ENCODE results near the gene PLXNC1.

PLXNC1 gene

GRCh38 chr12:94186278-94187241, 38.2 kb downstream of the PLXNC1 start:
- no peak overlapping the region for H3K9ac ChIP-seq (ENCODE audit: low read length)
- H3K4me3 ChIP-seq (ENCODE audit: low read depth in 1 of 2, low read length in 2 of 2), result peak overlapping the region in 1 of 2 donors; percentile 23
- H3K4me1 ChIP-seq (ENCODE audit: insufficient read depth, low read length), result no peaks in the 10 kb centered on the region
- no peak overlapping the region for H3K27ac ChIP-seq (ENCODE audit: low read depth, low read length)
- H3K27me3 ChIP-seq (ENCODE audit: control insufficient read depth in 1 of 2, insufficient read depth in 2 of 2, low read length in 2 of 2), result no peaks in the 10 kb centered on the region
- H3K36me3 ChIP-seq (ENCODE audit: insufficient read depth, low read length), result no peaks in the 10 kb centered on the region
- no peaks in the 10 kb centered on the region for H3K9me3 ChIP-seq (ENCODE audit: low read length)

GRCh38 chr12:94187361-94187760, 39.0 kb downstream of the PLXNC1 start:
- Histone ChIP-seq H3K9me3 (ENCODE audit: low read length) (no peaks in the 10 kb centered on the region), H3K4me1 (ENCODE audit: insufficient read depth, low read length) (no peaks in the 10 kb centered on the region), H3K9ac (ENCODE audit: low read length) (no peak overlapping the region), H3K27me3 (ENCODE audit: control insufficient read depth in 1 of 2, insufficient read depth in 2 of 2, low read length in 2 of 2) (no peaks in the 10 kb centered on the region), H3K27ac (ENCODE audit: low read depth, low read length) (no peak overlapping the region), H3K4me3 (ENCODE audit: low read depth in 1 of 2, low read length in 2 of 2) (no peak overlapping the region), H3K36me3 (ENCODE audit: insufficient read depth, low read length) (no peaks in the 10 kb centered on the region)

- no peaks in the 10 kb centered on the region for H3K27me3 ChIP-seq (ENCODE audit: control insufficient read depth in 1 of 2, insufficient read depth in 2 of 2, low read length in 2 of 2)
- no peaks in the 10 kb centered on the region for H3K36me3 ChIP-seq (ENCODE audit: insufficient read depth, low read length)
- H3K9ac ChIP-seq (ENCODE audit: low read length), result no peak overlapping the region
- no peak overlapping the region for H3K4me3 ChIP-seq (ENCODE audit: low read depth in 1 of 2, low read length in 2 of 2)
- no peaks in the 10 kb centered on the region for H3K4me1 ChIP-seq (ENCODE audit: insufficient read depth, low read length)
- no peaks in the 10 kb centered on the region for H3K9me3 ChIP-seq (ENCODE audit: low read length)
- no peak overlapping the region for H3K27ac ChIP-seq (ENCODE audit: low read depth, low read length)
Measured at GRCh38 chr12:94190623-94191022, 42.2 kb downstream of the PLXNC1 start.

GRCh38 chr12:94191023-94191422, 42.6 kb downstream of the PLXNC1 start:
- no peaks in the 10 kb centered on the region for H3K36me3 ChIP-seq (ENCODE audit: insufficient read depth, low read length)
- H3K9ac ChIP-seq (ENCODE audit: low read length), result no peak overlapping the region
- H3K4me3 ChIP-seq (ENCODE audit: low read depth in 1 of 2, low read length in 2 of 2), result no peak overlapping the region
- H3K9me3 ChIP-seq (ENCODE audit: low read length), result no peaks in the 10 kb centered on the region
- no peaks in the 10 kb centered on the region for H3K27me3 ChIP-seq (ENCODE audit: control insufficient read depth in 1 of 2, insufficient read depth in 2 of 2, low read length in 2 of 2)
- H3K27ac ChIP-seq (ENCODE audit: low read depth, low read length), result no peak overlapping the region
- no peaks in the 10 kb centered on the region for H3K4me1 ChIP-seq (ENCODE audit: insufficient read depth, low read length)

GRCh38 chr12:94191811-94192210, 43.4 kb downstream of the PLXNC1 start:
- Histone ChIP-seq H3K27ac (ENCODE audit: low read depth, low read length) (no peak overlapping the region), H3K9me3 (ENCODE audit: low read length) (no peaks in the 10 kb centered on the region), H3K4me1 (ENCODE audit: insufficient read depth, low read length) (no peaks in the 10 kb centered on the region), H3K9ac (ENCODE audit: low read length) (no peak overlapping the region), H3K4me3 (ENCODE audit: low read depth in 1 of 2, low read length in 2 of 2) (no peak overlapping the region), H3K27me3 (ENCODE audit: control insufficient read depth in 1 of 2, insufficient read depth in 2 of 2, low read length in 2 of 2) (no peaks in the 10 kb centered on the region), H3K36me3 (ENCODE audit: insufficient read depth, low read length) (no peaks in the 10 kb centered on the region)

GRCh38 chr12:94192506-94192905, 44.1 kb downstream of the PLXNC1 start:
- Histone ChIP-seq H3K4me1 (ENCODE audit: insufficient read depth, low read length) (no peaks in the 10 kb centered on the region), H3K36me3 (ENCODE audit: insufficient read depth, low read length) (no peaks in the 10 kb centered on the region), H3K9ac (ENCODE audit: low read length) (no peak overlapping the region), H3K27ac (ENCODE audit: low read depth, low read length) (no peak overlapping the region), H3K4me3 (ENCODE audit: low read depth in 1 of 2, low read length in 2 of 2) (no peak overlapping the region), H3K9me3 (ENCODE audit: low read length) (no peaks in the 10 kb centered on the region), H3K27me3 (ENCODE audit: control insufficient read depth in 1 of 2, insufficient read depth in 2 of 2, low read length in 2 of 2) (no peaks in the 10 kb centered on the region)

- H3K27me3 ChIP-seq (ENCODE audit: control insufficient read depth in 1 of 2, insufficient read depth in 2 of 2, low read length in 2 of 2), result no peaks in the 10 kb centered on the region
- no peak overlapping the region for H3K9ac ChIP-seq (ENCODE audit: low read length)
- no peaks in the 10 kb centered on the region for H3K36me3 ChIP-seq (ENCODE audit: insufficient read depth, low read length)
- no peaks in the 10 kb centered on the region for H3K4me1 ChIP-seq (ENCODE audit: insufficient read depth, low read length)
- H3K9me3 ChIP-seq (ENCODE audit: low read length), result no peaks in the 10 kb centered on the region
- H3K27ac ChIP-seq (ENCODE audit: low read depth, low read length), result no peak overlapping the region
- no peak overlapping the region for H3K4me3 ChIP-seq (ENCODE audit: low read depth in 1 of 2, low read length in 2 of 2)
Measured at GRCh38 chr12:94193168-94193567, 44.8 kb downstream of the PLXNC1 start.

GRCh38 chr12:94195483-94195882, 47.1 kb downstream of the PLXNC1 start:
- Histone ChIP-seq H3K4me3 (ENCODE audit: low read depth in 1 of 2, low read length in 2 of 2) (no peak overlapping the region), H3K27ac (ENCODE audit: low read depth, low read length) (no peak overlapping the region), H3K9me3 (ENCODE audit: low read length) (no peaks in the 10 kb centered on the region), H3K9ac (ENCODE audit: low read length) (no peak overlapping the region), H3K4me1 (ENCODE audit: insufficient read depth, low read length) (no peaks in the 10 kb centered on the region), H3K27me3 (ENCODE audit: control insufficient read depth in 1 of 2, insufficient read depth in 2 of 2, low read length in 2 of 2) (no peaks in the 10 kb centered on the region), H3K36me3 (ENCODE audit: insufficient read depth, low read length) (no peaks in the 10 kb centered on the region)

- Histone ChIP-seq H3K27ac (ENCODE audit: low read depth, low read length) (no peak overlapping the region), H3K27me3 (ENCODE audit: control insufficient read depth in 1 of 2, insufficient read depth in 2 of 2, low read length in 2 of 2) (no peaks in the 10 kb centered on the region), H3K4me1 (ENCODE audit: insufficient read depth, low read length) (no peaks in the 10 kb centered on the region), H3K36me3 (ENCODE audit: insufficient read depth, low read length) (no peaks in the 10 kb centered on the region), H3K9me3 (ENCODE audit: low read length) (no peaks in the 10 kb centered on the region), H3K9ac (ENCODE audit: low read length) (no peak overlapping the region), H3K4me3 (ENCODE audit: low read depth in 1 of 2, low read length in 2 of 2) (no peak overlapping the region)
Measured at GRCh38 chr12:94198469-94198868, 50.1 kb downstream of the PLXNC1 start.

GRCh38 chr12:94198872-94199271, 50.5 kb downstream of the PLXNC1 start:
- Histone ChIP-seq H3K4me3 (ENCODE audit: low read depth in 1 of 2, low read length in 2 of 2) (no peak overlapping the region), H3K4me1 (ENCODE audit: insufficient read depth, low read length) (no peaks in the 10 kb centered on the region), H3K9ac (ENCODE audit: low read length) (no peak overlapping the region), H3K9me3 (ENCODE audit: low read length) (no peaks in the 10 kb centered on the region), H3K36me3 (ENCODE audit: insufficient read depth, low read length) (no peaks in the 10 kb centered on the region), H3K27ac (ENCODE audit: low read depth, low read length) (no peak overlapping the region), H3K27me3 (ENCODE audit: control insufficient read depth in 1 of 2, insufficient read depth in 2 of 2, low read length in 2 of 2) (no peaks in the 10 kb centered on the region)

GRCh38 chr12:94200069-94200468, 51.7 kb downstream of the PLXNC1 start:
- no peaks in the 10 kb centered on the region for H3K4me1 ChIP-seq (ENCODE audit: insufficient read depth, low read length)
- H3K27me3 ChIP-seq (ENCODE audit: control insufficient read depth in 1 of 2, insufficient read depth in 2 of 2, low read length in 2 of 2), result no peaks in the 10 kb centered on the region
- no peak overlapping the region for H3K4me3 ChIP-seq (ENCODE audit: low read depth in 1 of 2, low read length in 2 of 2)
- H3K9ac ChIP-seq (ENCODE audit: low read length), result no peak overlapping the region
- no peaks in the 10 kb centered on the region for H3K9me3 ChIP-seq (ENCODE audit: low read length)
- no peaks in the 10 kb centered on the region for H3K36me3 ChIP-seq (ENCODE audit: insufficient read depth, low read length)
- no peak overlapping the region for H3K27ac ChIP-seq (ENCODE audit: low read depth, low read length)

- no peaks in the 10 kb centered on the region for H3K36me3 ChIP-seq (ENCODE audit: insufficient read depth, low read length)
- no peaks in the 10 kb centered on the region for H3K9me3 ChIP-seq (ENCODE audit: low read length)
- H3K9ac ChIP-seq (ENCODE audit: low read length), result no peak overlapping the region
- no peak overlapping the region for H3K27ac ChIP-seq (ENCODE audit: low read depth, low read length)
- no peaks in the 10 kb centered on the region for H3K27me3 ChIP-seq (ENCODE audit: control insufficient read depth in 1 of 2, insufficient read depth in 2 of 2, low read length in 2 of 2)
- H3K4me3 ChIP-seq (ENCODE audit: low read depth in 1 of 2, low read length in 2 of 2), result no peak overlapping the region
- H3K4me1 ChIP-seq (ENCODE audit: insufficient read depth, low read length), result no peaks in the 10 kb centered on the region
Measured at GRCh38 chr12:94200695-94201094, 52.3 kb downstream of the PLXNC1 start.

All from muscle layer of colon (tissue), 2 donors.